Endothelial cell (in vitro differentiated cells): ENCODE data around the gene BANF2. TPM values are rescaled to one million over a fixed set of nuclear protein-coding genes. Genes with fewer than 3 reads are reported as not detected.

Experiments used
- DNase-seq: peaks from one replicate; pipeline ENCODE4 v3.0.0; 2021; ENCODE audit warnings: low spot score
- H3K27ac Mint-ChIP-seq: one replicate; pipeline ENCODE4 v1.8.0; 2021; ENCODE audit warnings: mixed read lengths, inconsistent platforms; ENCODE audit not compliant: unreplicated experiment
- H3K27me3 Mint-ChIP-seq: one replicate; pipeline ENCODE4 v1.8.0; 2021; ENCODE audit warnings: mild to moderate bottlenecking, moderate library complexity, mixed read lengths, inconsistent platforms; ENCODE audit not compliant: unreplicated experiment
- H3K36me3 Mint-ChIP-seq: one replicate; pipeline ENCODE4 v1.8.0; 2021; ENCODE audit warnings: mild to moderate bottlenecking, low read depth, mixed read lengths, inconsistent platforms; ENCODE audit not compliant: unreplicated experiment
- H3K4me1 Mint-ChIP-seq: one replicate; pipeline ENCODE4 v1.8.0; 2021; ENCODE audit warnings: mild to moderate bottlenecking, mixed read lengths, inconsistent platforms; ENCODE audit not compliant: unreplicated experiment
- H3K4me3 Mint-ChIP-seq: one replicate; pipeline ENCODE4 v1.8.0; 2021; ENCODE audit warnings: mild to moderate bottlenecking, mixed read lengths, inconsistent platforms; ENCODE audit not compliant: unreplicated experiment
- H3K9me3 Mint-ChIP-seq: one replicate; pipeline ENCODE4 v1.8.0; 2021; ENCODE audit warnings: mixed read lengths, inconsistent platforms; ENCODE audit not compliant: unreplicated experiment
- CTCF ChIP-seq: fragments of 200-600 bp; sonication (generic); IDR thresholded peaks from one replicate; pipeline ENCODE4 v1.5.0; 2021; ENCODE audit warnings: antibody characterized with exemption; ENCODE audit not compliant: unreplicated experiment
- total RNA-seq: library from RNA; stranded (reverse); fragmentation: NEBNext Ultra II Directional; extraction: Animal tissue kit (Norgen Biotek cat#: 25700); gene quantifications from one replicate; pipeline ENCODE4 v1.2.1, GENCODE V29; 2021; ENCODE audit not compliant: unreplicated experiment

Gene BANF2
- total RNA-seq, 1 donor from 2014 or later: not detected

GRCh38 chr20:17751640-17752039 lies 51.9 kb downstream of the BANF2 start:
- H3K4me1 Mint-ChIP-seq: peaks cover 23% of the 10 kb centered on the region
- H3K36me3 Mint-ChIP-seq: no peaks in the 10 kb centered on the region
- no peak overlapping the region for H3K4me3 Mint-ChIP-seq
- no peak for DNase-seq
- H3K27me3 Mint-ChIP-seq: peaks cover 4% of the 10 kb centered on the region
- no peaks in the 10 kb centered on the region for H3K9me3 Mint-ChIP-seq
- H3K27ac Mint-ChIP-seq: no peak overlapping the region
- TF ChIP-seq CTCF: no peak

GRCh38 chr20:17752459-17752858 lies 52.7 kb downstream of the BANF2 start:
- H3K27me3 Mint-ChIP-seq: peaks cover 7% of the 10 kb centered on the region
- DNase-seq: no peak
- no peaks in the 10 kb centered on the region for H3K9me3 Mint-ChIP-seq
- no peak overlapping the region for H3K4me3 Mint-ChIP-seq
- no peaks in the 10 kb centered on the region for H3K36me3 Mint-ChIP-seq
- H3K4me1 Mint-ChIP-seq: peaks cover 23% of the 10 kb centered on the region
- TF ChIP-seq CTCF: no peak
- H3K27ac Mint-ChIP-seq: peak overlapping the region; percentile 11

GRCh38 chr20:17753516-17753915 lies 53.8 kb downstream of the BANF2 start:
- no peak overlapping the region for H3K4me3 Mint-ChIP-seq

DNA sequence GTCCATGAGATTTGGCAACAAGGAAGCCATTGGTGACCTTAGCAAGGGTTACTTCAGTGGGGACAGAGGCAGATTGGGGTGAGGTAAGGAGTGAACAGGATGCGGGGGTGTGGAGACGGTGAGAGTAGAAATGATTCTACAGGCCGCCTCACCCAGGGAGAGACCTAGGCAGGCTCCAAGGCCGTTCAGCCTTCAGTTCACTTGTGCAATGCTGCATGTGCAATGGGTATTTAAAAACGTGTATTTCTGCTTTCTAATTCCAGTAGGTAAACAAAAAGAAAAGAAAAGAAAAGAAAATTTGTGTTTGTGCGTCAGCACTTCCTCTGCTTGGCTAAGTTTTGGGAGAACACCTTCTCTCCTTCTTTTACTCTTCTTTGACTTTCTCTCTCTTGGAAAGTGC lies 56.8 kb downstream of the BANF2 start:
- Mint-ChIP-seq H3K27me3 (peaks cover 5% of the 10 kb centered on the region), H3K4me3 (no peak overlapping the region), H3K9me3 (peaks cover 5% of the 10 kb centered on the region), H3K4me1 (peaks cover 3% of the 10 kb centered on the region), H3K27ac (no peak overlapping the region), H3K36me3 (peaks cover 10% of the 10 kb centered on the region)
- TF ChIP-seq CTCF: no peak
- DNase-seq: no peak

More at GRCh38 chr20:17753516-17753915, 53.8 kb downstream of the BANF2 start:
- Mint-ChIP-seq H3K36me3 (peaks cover 7% of the 10 kb centered on the region), H3K27ac (no peak overlapping the region), H3K4me1 (peaks cover 20% of the 10 kb centered on the region), H3K27me3 (peaks cover 6% of the 10 kb centered on the region), H3K9me3 (peaks cover 5% of the 10 kb centered on the region)
- TF ChIP-seq CTCF: no peak
- DNase-seq: no peak

GRCh38 chr20:17757496-17757895 lies 57.7 kb downstream of the BANF2 start:
- no peak for TF ChIP-seq CTCF
- Mint-ChIP-seq H3K36me3 (peaks cover 10% of the 10 kb centered on the region), H3K4me1 (peaks cover 2% of the 10 kb centered on the region), H3K9me3 (peaks cover 5% of the 10 kb centered on the region), H3K27me3 (peaks cover 5% of the 10 kb centered on the region), H3K27ac (no peak overlapping the region), H3K4me3 (no peak overlapping the region)
- no peak for DNase-seq
